ENCODE results near the gene SORBS2.

DNA sequence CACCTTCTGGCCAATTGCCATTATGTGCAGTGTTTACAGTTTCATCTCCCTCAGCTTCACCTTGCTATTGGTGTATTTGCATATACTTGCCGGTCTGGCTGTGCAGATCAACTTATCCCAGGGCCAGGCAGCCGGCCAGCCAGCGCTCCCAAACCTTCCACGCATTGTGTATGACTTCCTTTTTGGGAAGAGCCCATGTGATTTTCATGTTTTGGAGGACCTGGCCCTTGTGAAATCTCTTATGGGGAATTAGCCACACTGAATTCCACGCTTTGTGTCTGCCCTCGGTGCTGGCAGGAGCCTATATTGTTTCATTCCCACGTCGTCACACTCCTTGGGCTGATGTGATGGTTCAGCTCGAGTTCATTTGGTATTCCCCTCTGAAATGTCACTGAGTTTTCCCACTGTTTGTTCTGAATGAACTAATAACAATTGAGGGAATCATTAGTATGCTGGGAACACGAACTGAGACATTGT, 270.7 kb downstream of the SORBS2 start:
- TF ChIP-seq CTCF (IDR thresholded peaks at IDR 0.05) (no peak), ZFX (IDR thresholded peaks at IDR 0.05; ENCODE audit: borderline replicate concordance) (no peak)
